HEK293 (cell line): ENCODE data around the gene ICOSLG.

ENCODE experiments used
- EGR2 ChIP-seq: fragments of 450-650 bp; formaldehyde crosslinking; IDR thresholded peaks from 2 replicates; pipeline ENCODE4 v1.5.1; 2016; ENCODE audit warnings: low read depth, missing biosample characterization, missing genetic modification characterization
- FEZF1 ChIP-seq: fragments of 450-650 bp; formaldehyde crosslinking; IDR thresholded peaks from 2 replicates; pipeline ENCODE4 v1.5.1; 2016; ENCODE audit warnings: missing biosample characterization, missing genetic modification characterization
- GLIS1 ChIP-seq: fragments of 450-650 bp; formaldehyde crosslinking; IDR thresholded peaks from 2 replicates; pipeline ENCODE4 v1.5.1; 2016; ENCODE audit warnings: missing biosample characterization, missing genetic modification characterization
- GLIS2 ChIP-seq: fragments of 450-650 bp; formaldehyde crosslinking; IDR thresholded peaks from 2 replicates; pipeline ENCODE4 v1.5.1; 2016; ENCODE audit warnings: missing biosample characterization, missing genetic modification characterization
- HOXD13 ChIP-seq: sonication (generic); formaldehyde crosslinking; IDR thresholded peaks from 2 replicates; pipeline ENCODE4 v1.8.0; 2022; ENCODE audit warnings: missing genetic modification reagents, borderline replicate concordance
- KLF1 ChIP-seq: fragments of 450-650 bp; formaldehyde crosslinking; IDR thresholded peaks from 2 replicates; pipeline ENCODE4 v1.5.1; 2016; ENCODE audit warnings: missing biosample characterization, missing genetic modification characterization
- KLF8 ChIP-seq: fragments of 450-650 bp; formaldehyde crosslinking; IDR thresholded peaks from 2 replicates; pipeline ENCODE4 v1.5.1; 2016; ENCODE audit warnings: missing biosample characterization, missing genetic modification characterization
- KLF9 ChIP-seq: fragments of 450-650 bp; formaldehyde crosslinking; IDR thresholded peaks from 2 replicates; pipeline ENCODE4 v1.5.1; 2016; ENCODE audit warnings: missing biosample characterization, missing genetic modification characterization, low read depth
- MYNN ChIP-seq: fragments of 450-650 bp; formaldehyde crosslinking; IDR thresholded peaks from 2 replicates; pipeline ENCODE4 v1.5.1; 2016; ENCODE audit warnings: missing biosample characterization, missing genetic modification characterization, borderline replicate concordance
- TCF7L2 ChIP-seq: IDR thresholded peaks from 2 replicates; pipeline ENCODE4 v1.6.1; 2011; ENCODE audit warnings: low read depth, mild to moderate bottlenecking, inconsistent platforms, low read length, moderate library complexity, borderline replicate concordance
- ZBTB20 ChIP-seq: fragments of 450-650 bp; formaldehyde crosslinking; IDR thresholded peaks from 2 replicates; pipeline ENCODE4 v1.5.1; 2016; ENCODE audit warnings: missing biosample characterization, missing genetic modification characterization
- ZFHX2 ChIP-seq: fragments of 450-650 bp; formaldehyde crosslinking; conservative IDR thresholded peaks from 2 replicates; pipeline ENCODE4 v1.5.1; 2016; ENCODE audit warnings: missing biosample characterization, missing genetic modification characterization
- ZIC2 ChIP-seq: fragments of 450-650 bp; formaldehyde crosslinking; IDR thresholded peaks from 2 replicates; pipeline ENCODE4 v1.5.1; 2016; ENCODE audit warnings: missing biosample characterization, missing genetic modification characterization
- ZNF132 ChIP-seq: fragments of 450-650 bp; formaldehyde crosslinking; IDR thresholded peaks from 2 replicates; pipeline ENCODE4 v1.5.1; 2017; ENCODE audit warnings: missing biosample characterization, missing genetic modification characterization, borderline replicate concordance
- ZNF146 ChIP-seq: fragments of 450-650 bp; formaldehyde crosslinking; IDR thresholded peaks from 2 replicates; pipeline ENCODE4 v1.5.1; 2016; ENCODE audit warnings: missing biosample characterization, missing genetic modification characterization
- ZNF248 ChIP-seq: fragments of 450-650 bp; formaldehyde crosslinking; IDR thresholded peaks from 2 replicates; pipeline ENCODE4 v1.5.1; 2017; ENCODE audit warnings: missing biosample characterization, missing genetic modification characterization
- ZNF266 ChIP-seq: fragments of 450-650 bp; formaldehyde crosslinking; IDR thresholded peaks from 2 replicates; pipeline ENCODE4 v1.5.1; 2016; ENCODE audit warnings: missing biosample characterization, missing genetic modification characterization, low read depth
- ZNF404 ChIP-seq: fragments of 450-650 bp; formaldehyde crosslinking; IDR thresholded peaks from 2 replicates; pipeline ENCODE4 v1.5.1; 2017; ENCODE audit warnings: missing biosample characterization, missing genetic modification characterization
- ZNF530 ChIP-seq: fragments of 450-650 bp; formaldehyde crosslinking; IDR thresholded peaks from 2 replicates; pipeline ENCODE4 v1.5.1; 2016; ENCODE audit warnings: low read depth, missing biosample characterization, missing genetic modification characterization
- ZNF707 ChIP-seq: fragments of 450-650 bp; formaldehyde crosslinking; IDR thresholded peaks from 2 replicates; pipeline ENCODE4 v1.5.1; 2016; ENCODE audit warnings: missing biosample characterization, missing genetic modification characterization
- ZNF785 ChIP-seq: fragments of 450-650 bp; formaldehyde crosslinking; IDR thresholded peaks from 2 replicates; pipeline ENCODE4 v1.5.1; 2016; ENCODE audit warnings: missing biosample characterization, missing genetic modification characterization
- ZSCAN30 ChIP-seq: fragments of 450-650 bp; IDR thresholded peaks from 2 replicates; pipeline ENCODE4 v1.5.1; 2018; ENCODE audit warnings: missing biosample characterization, mild to moderate bottlenecking, missing genetic modification characterization, moderate library complexity
- TF ChIP-seq, protein P1 (sequence below): fragments of 450-650 bp; formaldehyde crosslinking; optimal IDR thresholded peaks from 2 replicates; pipeline ENCODE3; 2016; ENCODE audit warnings: missing biosample characterization, mild to moderate bottlenecking, missing genetic modification characterization
- TF ChIP-seq, protein P2 (sequence below): fragments of 450-650 bp; formaldehyde crosslinking; IDR thresholded peaks from 2 replicates; pipeline ENCODE4 v1.5.1; 2016; ENCODE audit warnings: missing biosample characterization, missing genetic modification characterization
- TF ChIP-seq, protein P3 (sequence below): fragments of 450-650 bp; formaldehyde crosslinking; IDR thresholded peaks from 2 replicates; pipeline ENCODE4 v1.5.1; 2017; ENCODE audit warnings: missing biosample characterization, missing genetic modification characterization
- TF ChIP-seq, protein P4 (sequence below): fragments of 450-650 bp; formaldehyde crosslinking; IDR thresholded peaks from 2 replicates; pipeline ENCODE4 v1.5.1; 2016; ENCODE audit warnings: missing biosample characterization, missing genetic modification characterization
- TF ChIP-seq, protein P5 (sequence below): fragments of 450-650 bp; formaldehyde crosslinking; IDR thresholded peaks from 2 replicates; pipeline ENCODE4 v1.5.1; 2016; ENCODE audit warnings: missing biosample characterization, missing genetic modification characterization, low read depth

The ICOSLG gene

DNA sequence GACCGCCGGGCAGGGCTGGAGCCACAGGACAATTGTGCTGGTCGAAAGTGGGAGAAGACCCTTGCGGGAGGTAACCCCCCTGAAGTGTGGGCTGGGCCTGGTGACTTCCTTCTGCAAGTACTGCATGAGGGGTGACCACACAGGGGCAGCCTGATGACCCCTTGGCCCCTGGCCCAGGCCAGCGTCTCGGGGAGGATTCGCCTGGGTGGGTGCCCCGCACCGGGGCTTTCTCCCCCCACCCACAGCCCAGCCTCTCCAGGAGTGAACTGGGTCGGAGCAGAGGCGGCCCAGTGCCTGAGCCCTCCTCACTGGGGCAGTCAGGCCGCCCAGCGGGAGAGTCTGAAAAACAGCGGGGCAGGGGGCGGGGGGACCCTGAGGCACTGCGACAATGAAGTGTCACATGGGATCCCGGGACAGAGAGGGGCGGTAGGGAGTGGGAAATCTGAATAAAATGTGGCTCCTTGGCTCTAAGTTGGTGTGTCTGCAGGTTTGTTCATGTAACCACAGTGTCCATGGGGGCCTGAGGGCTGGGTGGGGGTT, 22.5 kb upstream of the ICOSLG start (continued):
- TF ChIP-seq, protein P1, sequence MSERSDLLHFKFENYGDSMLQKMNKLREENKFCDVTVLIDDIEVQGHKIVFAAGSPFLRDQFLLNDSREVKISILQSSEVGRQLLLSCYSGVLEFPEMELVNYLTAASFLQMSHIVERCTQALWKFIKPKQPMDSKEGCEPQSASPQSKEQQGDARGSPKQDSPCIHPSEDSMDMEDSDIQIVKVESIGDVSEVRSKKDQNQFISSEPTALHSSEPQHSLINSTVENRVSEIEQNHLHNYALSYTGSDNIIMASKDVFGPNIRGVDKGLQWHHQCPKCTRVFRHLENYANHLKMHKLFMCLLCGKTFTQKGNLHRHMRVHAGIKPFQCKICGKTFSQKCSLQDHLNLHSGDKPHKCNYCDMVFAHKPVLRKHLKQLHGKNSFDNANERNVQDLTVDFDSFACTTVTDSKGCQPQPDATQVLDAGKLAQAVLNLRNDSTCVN (tag by site-specific recombination): no peak
- TF ChIP-seq FEZF1 (tag by site-specific recombination): no peak
- TF ChIP-seq ZNF530 (tag by site-specific recombination): no peak
- no peak for TF ChIP-seq ZSCAN30 (tag by site-specific recombination)
- TF ChIP-seq, protein P2, sequence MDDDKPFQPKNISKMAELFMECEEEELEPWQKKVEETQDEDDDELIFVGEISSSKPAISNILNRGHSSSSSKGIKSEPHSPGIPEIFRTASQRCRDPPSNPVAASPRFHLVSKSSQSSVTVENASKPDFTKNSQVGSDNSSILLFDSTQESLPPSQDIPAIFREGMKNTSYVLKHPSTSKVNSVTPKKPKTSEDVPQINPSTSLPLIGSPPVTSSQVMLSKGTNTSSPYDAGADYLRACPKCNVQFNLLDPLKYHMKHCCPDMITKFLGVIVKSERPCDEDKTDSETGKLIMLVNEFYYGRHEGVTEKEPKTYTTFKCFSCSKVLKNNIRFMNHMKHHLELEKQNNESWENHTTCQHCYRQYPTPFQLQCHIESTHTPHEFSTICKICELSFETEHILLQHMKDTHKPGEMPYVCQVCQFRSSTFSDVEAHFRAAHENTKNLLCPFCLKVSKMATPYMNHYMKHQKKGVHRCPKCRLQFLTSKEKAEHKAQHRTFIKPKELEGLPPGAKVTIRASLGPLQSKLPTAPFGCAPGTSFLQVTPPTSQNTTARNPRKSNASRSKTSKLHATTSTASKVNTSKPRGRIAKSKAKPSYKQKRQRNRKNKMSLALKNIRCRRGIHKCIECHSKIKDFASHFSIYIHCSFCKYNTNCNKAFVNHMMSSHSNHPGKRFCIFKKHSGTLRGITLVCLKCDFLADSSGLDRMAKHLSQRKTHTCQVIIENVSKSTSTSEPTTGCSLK: no peak
- TF ChIP-seq TCF7L2: no peak
- TF ChIP-seq ZNF707 (tag by site-specific recombination): no peak
- TF ChIP-seq, protein P3, sequence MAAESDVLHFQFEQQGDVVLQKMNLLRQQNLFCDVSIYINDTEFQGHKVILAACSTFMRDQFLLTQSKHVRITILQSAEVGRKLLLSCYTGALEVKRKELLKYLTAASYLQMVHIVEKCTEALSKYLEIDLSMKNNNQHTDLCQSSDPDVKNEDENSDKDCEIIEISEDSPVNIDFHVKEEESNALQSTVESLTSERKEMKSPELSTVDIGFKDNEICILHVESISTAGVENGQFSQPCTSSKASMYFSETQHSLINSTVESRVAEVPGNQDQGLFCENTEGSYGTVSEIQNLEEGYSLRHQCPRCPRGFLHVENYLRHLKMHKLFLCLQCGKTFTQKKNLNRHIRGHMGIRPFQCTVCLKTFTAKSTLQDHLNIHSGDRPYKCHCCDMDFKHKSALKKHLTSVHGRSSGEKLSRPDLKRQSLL (tag by site-specific recombination): no peak
- TF ChIP-seq, protein P4, sequence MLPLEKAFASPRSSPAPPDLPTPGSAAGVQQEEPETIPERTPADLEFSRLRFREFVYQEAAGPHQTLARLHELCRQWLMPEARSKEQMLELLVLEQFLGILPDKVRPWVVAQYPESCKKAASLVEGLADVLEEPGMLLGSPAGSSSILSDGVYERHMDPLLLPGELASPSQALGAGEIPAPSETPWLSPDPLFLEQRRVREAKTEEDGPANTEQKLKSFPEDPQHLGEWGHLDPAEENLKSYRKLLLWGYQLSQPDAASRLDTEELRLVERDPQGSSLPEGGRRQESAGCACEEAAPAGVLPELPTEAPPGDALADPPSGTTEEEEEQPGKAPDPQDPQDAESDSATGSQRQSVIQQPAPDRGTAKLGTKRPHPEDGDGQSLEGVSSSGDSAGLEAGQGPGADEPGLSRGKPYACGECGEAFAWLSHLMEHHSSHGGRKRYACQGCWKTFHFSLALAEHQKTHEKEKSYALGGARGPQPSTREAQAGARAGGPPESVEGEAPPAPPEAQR (tag by site-specific recombination): no peak
- peak; percentile 68 for TF ChIP-seq GLIS1 (tag by site-specific recombination)
- no peak for TF ChIP-seq ZNF146 (tag by site-specific recombination)
- no peak for TF ChIP-seq KLF9 (tag by site-specific recombination)
- TF ChIP-seq ZFHX2: peak; percentile 44
- peak; percentile 40; the same call in 1 of the 2 replicates for TF ChIP-seq GLIS2 (tag by site-specific recombination)
- TF ChIP-seq KLF8: no peak
- TF ChIP-seq ZIC2 (tag by site-specific recombination): peak; percentile 52
- peak; percentile 69 for TF ChIP-seq EGR2 (tag by site-specific recombination)
- TF ChIP-seq ZNF266: no peak
- no peak for TF ChIP-seq ZNF404 (tag by site-specific recombination)
- TF ChIP-seq ZBTB20 (tag by site-specific recombination): 0 out of 2 replicates have a peak, but pooled peaks have one; percentile 25
- TF ChIP-seq ZNF248: no peak
- TF ChIP-seq KLF1 (tag by site-specific recombination): 0 out of 2 replicates have a peak, but pooled peaks have one; percentile 20
- no peak for TF ChIP-seq HOXD13 (CRISPR knock-in tag)
- TF ChIP-seq ZNF132: no peak
- no peak for TF ChIP-seq ZNF785 (tag by site-specific recombination)
- TF ChIP-seq MYNN (tag by site-specific recombination): no peak
- TF ChIP-seq, protein P5, sequence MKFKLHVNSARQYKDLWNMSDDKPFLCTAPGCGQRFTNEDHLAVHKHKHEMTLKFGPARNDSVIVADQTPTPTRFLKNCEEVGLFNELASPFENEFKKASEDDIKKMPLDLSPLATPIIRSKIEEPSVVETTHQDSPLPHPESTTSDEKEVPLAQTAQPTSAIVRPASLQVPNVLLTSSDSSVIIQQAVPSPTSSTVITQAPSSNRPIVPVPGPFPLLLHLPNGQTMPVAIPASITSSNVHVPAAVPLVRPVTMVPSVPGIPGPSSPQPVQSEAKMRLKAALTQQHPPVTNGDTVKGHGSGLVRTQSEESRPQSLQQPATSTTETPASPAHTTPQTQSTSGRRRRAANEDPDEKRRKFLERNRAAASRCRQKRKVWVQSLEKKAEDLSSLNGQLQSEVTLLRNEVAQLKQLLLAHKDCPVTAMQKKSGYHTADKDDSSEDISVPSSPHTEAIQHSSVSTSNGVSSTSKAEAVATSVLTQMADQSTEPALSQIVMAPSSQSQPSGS (tag by site-specific recombination): no peak
- TF ChIP-seq, all 188 proteins: peak for 9
